NK-92 treated with Interleukin-12 subunit alpha and Interleukin-12 subunit beta, amount 100 ng/mL, for 24 hours (cell line): Measurements from ENCODE around the gene SUCO.
A peak's percentile ranks its signal among the peaks of the same experiment; 100 is the strongest.

Source experiments
- DNase-seq: peaks from one replicate; lab custom pipeline; 2025; lab: John Stamatoyannopoulos, UW

Gene SUCO

GRCh38 chr1:172515436-172515835, 17.5 kb upstream of the SUCO start:
- DNase-seq, result no peak

GRCh38 chr1:172515927-172516326, 17.0 kb upstream of the SUCO start:
- no peak for DNase-seq

- DNase-seq, result no peak
Observed at GRCh38 chr1:172517081-172517480, 15.9 kb upstream of the SUCO start.

- DNase-seq, result no peak
Observed at GRCh38 chr1:172517545-172517944, 15.4 kb upstream of the SUCO start.

GRCh38 chr1:172529304-172529703, 3.6 kb upstream of the SUCO start:
- no peak for DNase-seq

GRCh38 chr1:172530000-172530399, 3.0 kb upstream of the SUCO start:
- no peak for DNase-seq

- DNase-seq, result no peak
Observed at GRCh38 chr1:172531412-172532182, 1.4 kb upstream of the SUCO start.

- peak; percentile 86 for DNase-seq
Observed at GRCh38 chr1:172532183-172532699, 709 bp upstream of the SUCO start.

GRCh38 chr1:172533513-172534151, 682 bp downstream of the SUCO start:
- peak; percentile 21 for DNase-seq

GRCh38 chr1:172536256-172536655, 3.3 kb downstream of the SUCO start:
- no peak for DNase-seq

GRCh38 chr1:172537366-172537765, 4.4 kb downstream of the SUCO start:
- DNase-seq, result no peak

- DNase-seq, result no peak
Observed at GRCh38 chr1:172537827-172538391, 5.0 kb downstream of the SUCO start.

GRCh38 chr1:172540635-172541034, 7.7 kb downstream of the SUCO start:
- DNase-seq, result no peak

- DNase-seq, result no peak
Observed at GRCh38 chr1:172544481-172545104, 11.6 kb downstream of the SUCO start.

- no peak for DNase-seq
Observed at GRCh38 chr1:172545396-172546004, 12.6 kb downstream of the SUCO start.

- no peak for DNase-seq
Observed at GRCh38 chr1:172547071-172547470, 14.1 kb downstream of the SUCO start.

- DNase-seq, result no peak
Observed at GRCh38 chr1:172549621-172550280, 16.8 kb downstream of the SUCO start.

- DNase-seq, result no peak
Observed at GRCh38 chr1:172551279-172551678, 18.3 kb downstream of the SUCO start.

- no peak for DNase-seq
Observed at GRCh38 chr1:172554915-172555314, 22.0 kb downstream of the SUCO start.

- no peak for DNase-seq
Observed at GRCh38 chr1:172556461-172556860, 23.5 kb downstream of the SUCO start.

- no peak for DNase-seq
Observed at GRCh38 chr1:172557270-172557669, 24.3 kb downstream of the SUCO start.
